T-cell (primary cell): ENCODE measurements around the gene PRPF4. TPM values are rescaled to one million over a fixed set of nuclear protein-coding genes. Genes with fewer than 3 reads are reported as not detected.

ENCODE experiments used
- ATAC-seq, 4 experiments: fragments of 200-7000 bp in 3 of 4; fragments of 150-1000 bp in 1 of 4; cut with Tn5 transposase; replicated peaks in 1 of 4; 1 replicate in 3 of 4; 2 replicates in 1 of 4; pipeline ENCODE4 v1.10.0; 2021; ENCODE audit warnings: moderate library complexity in 3 of 4, mild to moderate bottlenecking in 2 of 4, moderate number of reproducible peaks in 1 of 4
- CTCF ChIA-PET, 2 donors: fragments of 300-600 bp; sonication (Branson Sonifier 250); formaldehyde crosslinking; loops; one replicate each; lab custom pipeline; 2022; ENCODE audit warnings: antibody characterized with exemption in 2 of 2; lab: Charles Lee
- POLR2A ChIA-PET, 2 donors: fragments of 300-600 bp; sonication (Branson Sonifier 250); formaldehyde crosslinking; loops; one replicate each; lab custom pipeline; 2022; ENCODE audit warnings: antibody characterized with exemption in 2 of 2; lab: Charles Lee
- DNase-seq, 35 experiments: peaks; one replicate each; pipeline versions ENCODE4 v3.0.0 to v3.0.0-alpha.2; 2013 to 2023
- H3K27ac ChIP-seq: one replicate; pipeline ENCODE4 v1.5.1; 2013; ENCODE audit warnings: low read length
- H3K27me3 ChIP-seq, 2 experiments: replicated peaks in 1 of 2; 1 replicate in 1 of 2; 2 replicates in 1 of 2; pipeline versions ENCODE4 v1.6.1 to v1.7.0; 2013; ENCODE audit warnings: low read length in 1 of 2, mixed read lengths in 1 of 2; ENCODE audit not compliant: control insufficient read depth in 2 of 2, insufficient read depth in 2 of 2; ENCODE audit errors: extremely low read depth in 1 of 2
- H3K36me3 ChIP-seq, 2 donors: 1 replicate in 1 of 2; 2 replicates in 1 of 2; pipeline versions ENCODE4 v1.6.1 to v1.7.0; 2013; ENCODE audit warnings: low read length in 1 of 2; ENCODE audit not compliant: control insufficient read depth in 2 of 2, insufficient read depth in 1 of 2; ENCODE audit errors: extremely low read depth in 1 of 2
- H3K4me1 ChIP-seq, 2 experiments: 1 replicate in 1 of 2; 2 replicates in 1 of 2; pipeline versions ENCODE4 v1.6.1 to v1.7.0; 2013; ENCODE audit warnings: low read length in 2 of 2, mixed read lengths in 1 of 2; ENCODE audit not compliant: insufficient read depth in 2 of 2, control insufficient read depth in 1 of 2; ENCODE audit errors: extremely low read depth in 1 of 2
- H3K4me3 ChIP-seq, 2 donors: 1 replicate in 1 of 2; 2 replicates in 1 of 2; pipeline versions ENCODE4 v1.5.1 to v1.7.0; 2013; ENCODE audit warnings: mild to moderate bottlenecking in 2 of 2, low read length in 1 of 2, moderate library complexity in 1 of 2; ENCODE audit not compliant: control insufficient read depth in 1 of 2; ENCODE audit errors: extremely low read depth in 1 of 2
- H3K9me3 ChIP-seq: 2 replicates; pipeline ENCODE4 v1.7.0; 2013
- H3K27ac Mint-ChIP-seq, 2 donors: one replicate each; pipeline ENCODE4 v1.8.0; 2020 to 2021; ENCODE audit warnings: mild to moderate bottlenecking in 2 of 2, mixed read lengths in 2 of 2
- H3K27me3 Mint-ChIP-seq, 2 donors: one replicate each; pipeline ENCODE4 v1.8.0; 2021 to 2022; ENCODE audit warnings: mixed read lengths in 2 of 2
- H3K36me3 Mint-ChIP-seq: one replicate; pipeline ENCODE4 v1.8.0; 2021; ENCODE audit warnings: mixed read lengths
- H3K4me1 Mint-ChIP-seq, 3 donors: one replicate each; pipeline ENCODE4 v1.8.0; 2020 to 2022; ENCODE audit warnings: mixed read lengths in 3 of 3, mild to moderate bottlenecking in 1 of 3
- H3K4me3 Mint-ChIP-seq, 3 donors: one replicate each; pipeline ENCODE4 v1.8.0; 2020 to 2022; ENCODE audit warnings: mild to moderate bottlenecking in 3 of 3, mixed read lengths in 3 of 3, moderate library complexity in 3 of 3
- H3K9me3 Mint-ChIP-seq, 3 donors: one replicate each; pipeline ENCODE4 v1.8.0; 2020 to 2022; ENCODE audit warnings: mixed read lengths in 3 of 3
- WGBS: methylation state at CpG from one replicate; pipeline ENCODE4 v1.1.5; 2013; ENCODE audit warnings: missing lambda C conversion rate; ENCODE audit not compliant: insufficient coverage; 5-methylcytosine and 5-hydroxymethylcytosine counted together
- total RNA-seq, 35 experiments: library from RNA in 6 of 35; stranded (reverse) in 6 of 35; fragments of 120-200 nt in 1 of 35; gene quantifications; one replicate each; pipeline versions ENCODE4 v1.2.1 to v1.2.4 and lab custom pipeline; 2013 to 2026

Gene PRPF4
- total RNA-seq, 5 donors from 2014 or later (not counting 1 experiment from before 2014, with no cell fraction given) = 16.6 to 24.4 (median 21.1) TPM

DNA sequence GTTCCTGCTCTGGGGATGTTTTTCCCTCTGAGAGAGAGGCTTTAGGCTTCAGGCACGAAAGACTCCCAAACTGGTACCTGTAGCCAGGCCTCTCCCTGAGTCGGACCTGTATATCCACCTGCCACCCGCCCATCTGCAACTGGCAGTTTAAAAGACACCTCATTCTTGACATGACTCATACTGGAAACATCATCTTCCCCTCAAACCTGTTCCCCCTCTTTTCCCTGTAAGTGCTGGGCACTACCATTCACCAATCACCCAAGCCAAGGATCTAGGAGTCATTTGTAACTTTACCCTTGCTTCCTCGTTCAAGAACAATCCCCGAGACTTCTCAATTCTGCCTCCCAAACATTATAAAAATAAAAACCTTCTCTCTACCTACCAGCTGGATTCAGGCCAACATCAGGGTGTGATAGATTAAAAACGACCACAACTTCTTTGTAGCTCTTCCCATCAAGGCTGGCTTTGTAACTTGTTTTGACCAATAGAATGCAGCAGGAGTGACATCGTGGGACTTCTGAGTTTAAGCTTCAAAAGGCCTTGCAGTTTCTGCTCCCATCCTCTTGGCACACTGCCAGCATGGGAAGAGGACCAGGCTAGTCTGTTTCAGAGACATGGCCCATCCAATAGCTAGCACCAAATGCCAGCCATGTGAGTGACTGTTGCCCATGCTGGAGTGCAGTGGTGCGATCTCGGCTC, 66.4 kb downstream of the PRPF4 start:
- Mint-ChIP-seq H3K27me3 (no peaks in the 10 kb centered on the region), H3K27ac (peak overlapping the region; percentile 30 to 67), H3K36me3 (no peaks in the 10 kb centered on the region), H3K4me1 (peaks cover 24 to 42% (median 25%) of the 10 kb centered on the region in 3 donors), H3K4me3 (peak overlapping the region in 2 of 3 donors; percentile 45 to 85), H3K9me3 (no peaks in the 10 kb centered on the region)
- Histone ChIP-seq H3K4me3 (no peak overlapping the region), H3K4me1 (peaks cover 0 to 22% of the 10 kb centered on the region in 2 experiments), H3K27ac (no peak overlapping the region), H3K9me3 (no peaks in the 10 kb centered on the region), H3K36me3 (no peaks in the 10 kb centered on the region), H3K27me3 (peaks cover 0 to 6% of the 10 kb centered on the region in 2 experiments)
- DNase-seq = peak in 5 of 35 experiments; percentile 4 to 21 (median 10)
- POLR2A ChIA-PET = interaction anchor here in 1 of 2 donors (0.9 kb wide), 1 partner anchor 26 kb away, joined by 3 read pairs; no protein-coding TSS in a partner anchor
- CTCF ChIA-PET = no interaction called here
- 56% methylated on average over 6 of the region's 9 CpGs for WGBS
- ATAC-seq = peak in 1 of 4 experiments; percentile 54

Other genes with a start within 250 kb of the PRPF4 start
- gene ZFP37, start 218.9 kb upstream of the PRPF4 start, total RNA-seq = 1 to 10 TPM; 1.1 to 3.0 (median 2.1) TPM
- gene SLC31A2, start 124.7 kb upstream of the PRPF4 start, total RNA-seq = 1 to 10 TPM; 3.4 to 6.1 (median 4.0) TPM
- gene FKBP15, start 54.4 kb upstream of the PRPF4 start, total RNA-seq = 10 to 100 TPM; 22.2 to 31.8 (median 29.5) TPM
- gene SLC31A1, start 54.1 kb upstream of the PRPF4 start, total RNA-seq = 1 to 10 TPM; 2.7 to 7.1 (median 4.2) TPM
- 10 to 100 TPM; 25.1 to 37.0 (median 34.7) TPM for gene CDC26, start 86 bp upstream of the PRPF4 start, total RNA-seq
- under 1 TPM in 1 of 5 donors, not detected in 4; 0.73 TPM for gene RNF183, start 27.7 kb downstream of the PRPF4 start, total RNA-seq
- 1 to 10 TPM in 3 of 5 donors, under 1 TPM in 2; 0.23 to 1.6 (median 1.1) TPM for gene WDR31, start 64.6 kb downstream of the PRPF4 start, total RNA-seq
- gene BSPRY, start 73.9 kb downstream of the PRPF4 start, total RNA-seq = under 1 TPM; 0.15 to 0.85 (median 0.26) TPM
- gene HDHD3, start 101.3 kb downstream of the PRPF4 start, total RNA-seq = 10 to 100 TPM; 15.2 to 34.6 (median 17.4) TPM
- 10 to 100 TPM; 23.4 to 40.8 (median 35.2) TPM for gene ALAD, start 125.6 kb downstream of the PRPF4 start, total RNA-seq
- gene POLE3, start 135.0 kb downstream of the PRPF4 start, total RNA-seq = 10 to 100 TPM; 47.2 to 59.1 (median 50.6) TPM
- gene C9orf43, start 135.1 kb downstream of the PRPF4 start, total RNA-seq = 1 to 10 TPM in 1 of 5 donors, under 1 TPM in 4; 0.28 to 1.1 (median 0.82) TPM
- 10 to 100 TPM; 15.9 to 36.5 (median 24.9) TPM for gene RGS3, start 188.1 kb downstream of the PRPF4 start, total RNA-seq